HEK293 (cell line): ENCODE results near the gene MYO1D.

Experiments
- CTCF ChIP-seq: fragments of 450-650 bp; formaldehyde crosslinking; IDR thresholded peaks from 2 replicates; pipeline ENCODE4 v1.5.1; 2016; ENCODE audit warnings: missing biosample characterization, missing genetic modification characterization
- ZNF398 ChIP-seq: fragments of 450-650 bp; formaldehyde crosslinking; IDR thresholded peaks from 2 replicates; pipeline ENCODE4 v1.5.1; 2017; ENCODE audit warnings: missing biosample characterization, missing genetic modification characterization
- ZNF600 ChIP-seq: fragments of 450-650 bp; formaldehyde crosslinking; IDR thresholded peaks from 2 replicates; pipeline ENCODE4 v1.5.1; 2016; ENCODE audit warnings: missing biosample characterization, missing genetic modification characterization
- TF ChIP-seq, protein P1 (sequence below): fragments of 450-650 bp; formaldehyde crosslinking; IDR thresholded peaks from 2 replicates; pipeline ENCODE4 v1.5.1; 2016; ENCODE audit warnings: missing biosample characterization, missing genetic modification characterization

GRCh38 chr17:32551186-32551955, 325.6 kb downstream of the MYO1D start:
- TF ChIP-seq ZNF398 = no peak
- no peak for TF ChIP-seq CTCF (tag by site-specific recombination)
- TF ChIP-seq ZNF600 (tag by site-specific recombination) = no peak
- TF ChIP-seq, protein P1, sequence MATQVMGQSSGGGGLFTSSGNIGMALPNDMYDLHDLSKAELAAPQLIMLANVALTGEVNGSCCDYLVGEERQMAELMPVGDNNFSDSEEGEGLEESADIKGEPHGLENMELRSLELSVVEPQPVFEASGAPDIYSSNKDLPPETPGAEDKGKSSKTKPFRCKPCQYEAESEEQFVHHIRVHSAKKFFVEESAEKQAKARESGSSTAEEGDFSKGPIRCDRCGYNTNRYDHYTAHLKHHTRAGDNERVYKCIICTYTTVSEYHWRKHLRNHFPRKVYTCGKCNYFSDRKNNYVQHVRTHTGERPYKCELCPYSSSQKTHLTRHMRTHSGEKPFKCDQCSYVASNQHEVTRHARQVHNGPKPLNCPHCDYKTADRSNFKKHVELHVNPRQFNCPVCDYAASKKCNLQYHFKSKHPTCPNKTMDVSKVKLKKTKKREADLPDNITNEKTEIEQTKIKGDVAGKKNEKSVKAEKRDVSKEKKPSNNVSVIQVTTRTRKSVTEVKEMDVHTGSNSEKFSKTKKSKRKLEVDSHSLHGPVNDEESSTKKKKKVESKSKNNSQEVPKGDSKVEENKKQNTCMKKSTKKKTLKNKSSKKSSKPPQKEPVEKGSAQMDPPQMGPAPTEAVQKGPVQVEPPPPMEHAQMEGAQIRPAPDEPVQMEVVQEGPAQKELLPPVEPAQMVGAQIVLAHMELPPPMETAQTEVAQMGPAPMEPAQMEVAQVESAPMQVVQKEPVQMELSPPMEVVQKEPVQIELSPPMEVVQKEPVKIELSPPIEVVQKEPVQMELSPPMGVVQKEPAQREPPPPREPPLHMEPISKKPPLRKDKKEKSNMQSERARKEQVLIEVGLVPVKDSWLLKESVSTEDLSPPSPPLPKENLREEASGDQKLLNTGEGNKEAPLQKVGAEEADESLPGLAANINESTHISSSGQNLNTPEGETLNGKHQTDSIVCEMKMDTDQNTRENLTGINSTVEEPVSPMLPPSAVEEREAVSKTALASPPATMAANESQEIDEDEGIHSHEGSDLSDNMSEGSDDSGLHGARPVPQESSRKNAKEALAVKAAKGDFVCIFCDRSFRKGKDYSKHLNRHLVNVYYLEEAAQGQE = no peak
